GM12801 (cell line): ENCODE measurements around the gene TBC1D2B.

Experiments
- CTCF ChIP-seq: IDR thresholded peaks from one replicate; pipeline ENCODE4 v1.5.1; 2011; ENCODE audit warnings: control low read depth; ENCODE audit not compliant: insufficient read length; ENCODE audit errors: extremely low read depth

The TBC1D2B gene

GRCh38 chr15:78077053-78077870 is at the start of gene TBC1D2B:
TBC1D2B (minus strand) TSS chr15:78077711; CDS start chr15:78077652, 59 bp downstream.
- TF ChIP-seq CTCF, result no peak

DNA sequence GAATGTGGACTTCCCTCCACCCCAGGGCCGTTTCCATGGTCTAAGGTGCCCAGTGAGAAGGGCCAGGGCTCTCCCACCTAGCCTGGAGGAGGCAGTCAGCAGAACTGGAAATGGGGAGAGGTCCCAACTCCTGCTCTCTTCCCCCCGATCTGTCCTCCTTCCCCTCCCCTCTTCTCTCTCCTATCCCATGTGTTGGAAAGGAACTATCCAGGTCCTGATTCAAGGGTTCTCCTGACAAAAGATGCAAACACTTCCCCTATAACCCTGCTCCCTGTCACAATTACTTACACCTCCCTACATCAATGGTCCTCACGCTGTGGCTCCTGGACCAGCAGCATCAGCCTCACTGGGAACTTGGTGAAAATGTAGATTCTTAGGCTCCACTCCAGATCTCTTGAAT is 47.8 kb upstream of the TBC1D2B start:
- no peak for TF ChIP-seq CTCF

DNA sequence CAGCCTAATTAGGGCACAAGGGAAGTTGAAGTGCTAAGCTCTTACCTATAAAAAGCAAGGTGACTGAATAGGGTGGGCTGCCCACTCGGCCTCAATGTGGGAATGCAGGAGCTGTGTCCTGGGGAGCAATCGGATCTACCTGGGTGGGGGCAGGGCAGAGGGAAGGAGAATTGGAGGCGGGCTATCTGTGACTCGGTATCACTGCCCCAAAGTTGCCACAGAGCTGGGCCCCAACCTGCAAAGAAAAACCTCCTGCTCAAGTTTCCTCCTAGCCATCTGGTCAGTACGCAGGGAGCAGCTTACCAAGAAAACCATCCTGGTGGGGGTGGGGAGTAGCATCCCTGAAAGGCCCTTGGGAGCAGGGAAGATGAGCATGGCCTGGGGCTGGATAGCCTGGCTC is 43.0 kb upstream of the TBC1D2B start:
- TF ChIP-seq CTCF, result no peak

GRCh38 chr15:78112551-78112950 is 35.0 kb upstream of the TBC1D2B start:
- TF ChIP-seq CTCF, result no peak

DNA sequence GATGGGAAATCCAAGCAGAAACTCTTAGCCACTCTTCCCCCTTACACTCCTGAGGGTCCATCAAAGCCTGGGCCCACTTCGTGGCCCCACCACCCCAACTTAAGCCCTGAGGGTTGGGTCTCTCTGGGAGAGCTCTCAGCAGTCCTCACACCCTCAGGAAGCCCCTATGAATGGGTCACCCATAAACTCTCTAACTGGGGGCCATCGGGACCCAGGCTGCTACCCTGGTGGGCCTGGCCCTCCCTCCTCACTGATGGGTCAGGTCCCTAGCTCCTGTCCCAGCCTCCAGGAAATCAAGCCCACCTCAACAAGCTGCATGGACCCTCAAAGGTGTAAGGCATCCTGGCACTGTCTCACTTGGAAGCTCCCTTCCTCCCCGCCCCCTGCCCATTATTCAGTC is 34.3 kb upstream of the TBC1D2B start:
- TF ChIP-seq CTCF, result no peak

GRCh38 chr15:78110916-78111475 is 33.5 kb upstream of the TBC1D2B start:
- TF ChIP-seq CTCF, result no peak

DNA sequence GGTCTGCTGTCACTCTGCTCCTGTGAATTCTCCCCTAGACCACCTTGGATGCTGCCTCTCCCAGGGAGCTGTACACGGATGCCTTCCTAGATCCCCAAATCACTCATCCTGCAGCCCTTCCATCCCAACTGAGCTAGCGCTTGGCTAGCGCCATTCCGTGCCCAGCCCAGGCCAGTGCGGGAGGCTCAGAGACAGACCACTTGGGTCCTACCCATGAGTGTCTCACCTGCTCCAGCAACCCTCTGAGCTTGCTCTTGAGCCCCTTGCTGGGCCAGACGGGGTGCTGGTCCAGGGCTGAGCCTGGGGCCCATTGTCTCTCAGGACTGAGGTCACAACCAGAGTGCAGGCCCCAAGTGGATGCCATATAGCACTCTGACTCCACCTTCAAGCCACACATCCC is 32.6 kb upstream of the TBC1D2B start:
- no peak for TF ChIP-seq CTCF
